D341Med (cell line): Measurements from ENCODE around the gene TOGARAM2.

Source experiments
- DNase-seq: peaks from one replicate; pipeline ENCODE4 v3.0.0; 2012; ENCODE audit warnings: low spot score

The TOGARAM2 gene

GRCh38 chr2:29055601-29056000 lies 74.5 kb downstream of the TOGARAM2 start:
- no peak for DNase-seq

- no peak for DNase-seq
Observed at GRCh38 chr2:29056452-29056851, 75.4 kb downstream of the TOGARAM2 start.

GRCh38 chr2:29057006-29057405 lies 75.9 kb downstream of the TOGARAM2 start:
- no peak for DNase-seq

GRCh38 chr2:29059624-29060023 lies 78.5 kb downstream of the TOGARAM2 start:
- no peak for DNase-seq

- no peak for DNase-seq
Observed at GRCh38 chr2:29060441-29060840, 79.3 kb downstream of the TOGARAM2 start.

GRCh38 chr2:29061176-29061575 lies 80.1 kb downstream of the TOGARAM2 start:
- no peak for DNase-seq

DNA sequence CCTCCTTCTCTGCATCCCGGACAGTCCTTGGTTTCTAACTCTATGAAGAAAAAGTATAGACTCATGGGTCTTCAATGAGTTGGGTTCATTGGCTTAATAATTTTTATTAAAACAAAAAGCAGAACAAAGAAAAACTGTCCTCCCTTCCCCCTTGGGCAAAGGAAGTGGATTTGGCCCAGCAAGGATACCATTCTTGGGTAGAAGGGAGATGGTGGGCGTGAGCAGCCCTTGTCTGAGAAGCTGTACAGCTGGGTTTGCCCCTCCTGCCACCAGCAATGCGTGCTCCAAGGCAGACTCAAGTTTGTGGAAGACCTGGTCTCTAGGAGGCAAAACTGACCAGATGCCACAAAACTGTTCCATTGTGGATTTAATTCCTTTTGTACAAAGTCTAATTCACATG lies 80.5 kb downstream of the TOGARAM2 start:
- DNase-seq = no peak

- no peak for DNase-seq
Observed at GRCh38 chr2:29062371-29062770, 81.3 kb downstream of the TOGARAM2 start.

DNA sequence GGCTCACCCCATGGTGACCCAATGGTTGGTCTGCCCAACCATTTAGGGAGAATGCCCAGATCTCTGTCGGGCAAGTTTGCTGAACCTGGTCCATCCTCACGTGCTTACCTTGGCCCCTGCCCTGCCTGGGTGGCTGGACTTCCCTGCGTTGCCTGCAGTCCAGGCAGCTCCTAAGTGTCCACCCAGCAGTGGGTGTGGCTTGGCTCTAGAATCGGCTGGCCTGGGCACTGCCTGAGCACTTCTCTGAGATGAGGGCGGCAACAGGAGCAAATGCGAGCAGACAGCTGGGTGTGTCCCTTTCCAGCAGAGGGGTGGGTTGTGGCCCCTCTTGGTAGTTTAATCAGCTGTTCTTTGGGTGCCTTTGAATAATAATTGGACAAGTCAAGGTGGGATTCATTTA lies 82.0 kb downstream of the TOGARAM2 start:
- DNase-seq = no peak

GRCh38 chr2:29063646-29064345 lies 82.7 kb downstream of the TOGARAM2 start:
- DNase-seq = no peak

- DNase-seq = no peak
Observed at GRCh38 chr2:29064346-29064715, 83.2 kb downstream of the TOGARAM2 start.

- no peak for DNase-seq
Observed at GRCh38 chr2:29064746-29065067, 83.6 kb downstream of the TOGARAM2 start.

- DNase-seq = no peak
Observed at GRCh38 chr2:29065068-29065811, 84.1 kb downstream of the TOGARAM2 start.

DNA sequence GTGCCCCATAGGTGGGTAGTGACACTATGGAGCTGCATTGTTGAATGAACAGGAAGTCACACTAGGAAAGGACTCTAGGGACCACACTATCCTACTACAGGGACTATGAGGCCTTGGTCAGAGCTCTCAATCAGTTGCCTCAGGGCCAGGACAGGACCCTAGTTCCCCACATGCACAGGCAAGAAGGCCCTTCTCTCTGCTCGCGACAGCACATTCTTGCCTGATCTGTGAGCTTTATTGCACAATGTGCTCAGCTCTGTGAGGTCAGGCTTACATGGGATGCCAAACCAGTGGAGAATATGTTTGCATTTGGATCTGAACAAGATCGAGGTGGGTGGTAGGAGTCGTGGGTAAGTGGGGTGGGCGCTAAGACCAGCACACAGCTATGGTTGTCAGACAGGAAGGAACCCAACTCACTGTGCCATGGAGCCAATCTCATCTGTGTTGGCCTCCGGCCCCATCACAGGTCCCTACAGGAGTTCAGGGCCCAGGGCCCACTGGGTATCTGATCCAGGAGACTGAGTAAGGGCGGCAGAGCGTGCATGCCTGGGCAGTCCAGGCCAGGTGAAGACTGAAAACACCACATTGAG lies 85.3 kb downstream of the TOGARAM2 start:
- DNase-seq = no peak

DNA sequence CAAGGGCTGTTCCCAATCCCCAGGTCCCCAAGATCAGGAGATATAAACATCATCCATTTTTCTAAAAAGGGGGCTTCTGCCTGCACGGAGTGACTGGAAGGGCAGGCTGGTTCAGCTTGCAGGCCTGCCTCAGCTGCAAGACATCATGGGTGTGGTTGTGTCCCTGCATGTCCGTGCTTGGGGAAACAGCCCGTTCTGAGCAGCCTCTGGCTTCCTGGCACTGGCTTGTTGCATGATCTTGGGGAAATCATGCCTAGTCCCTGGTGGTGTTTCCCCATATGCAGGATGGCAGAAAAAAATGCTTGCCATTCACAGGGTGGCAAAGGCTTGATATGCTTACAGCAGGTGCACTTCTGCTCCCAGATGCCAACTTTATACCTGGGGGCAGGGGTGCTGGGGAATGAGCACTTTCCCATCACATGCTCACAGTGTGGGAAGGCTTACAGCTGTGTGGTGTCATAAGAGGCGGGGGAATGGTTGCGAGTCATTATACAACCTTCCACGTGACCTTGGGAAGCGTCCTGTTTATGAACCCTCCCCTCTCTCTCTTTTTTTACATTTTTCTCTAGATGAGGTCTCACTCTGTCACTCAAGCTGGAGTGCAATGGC lies 86.0 kb downstream of the TOGARAM2 start:
- DNase-seq = no peak

- DNase-seq = no peak
Observed at GRCh38 chr2:29068513-29068912, 87.4 kb downstream of the TOGARAM2 start.

DNA sequence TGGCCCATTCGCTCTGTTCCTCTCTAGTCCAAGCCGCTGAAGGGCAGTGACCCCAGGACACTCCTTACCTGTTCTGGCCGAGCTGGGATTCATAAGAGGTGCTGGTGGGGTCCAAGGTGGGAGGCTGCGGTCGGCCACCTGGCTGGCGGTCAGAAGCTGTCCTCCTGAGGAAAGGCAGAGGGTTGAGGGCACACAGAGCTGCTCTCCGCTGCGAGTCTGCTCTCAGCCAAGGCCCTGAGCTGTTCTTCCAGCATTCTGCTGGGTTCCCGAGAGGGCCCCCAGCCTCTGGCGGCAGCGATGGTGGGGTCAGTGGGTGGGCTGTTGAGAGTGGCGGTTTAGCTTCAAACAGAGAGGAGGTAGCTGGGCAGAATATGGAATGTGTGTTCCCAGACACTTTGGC lies 89.4 kb downstream of the TOGARAM2 start:
- no peak for DNase-seq

- DNase-seq = no peak
Observed at GRCh38 chr2:29071032-29071975, 90.2 kb downstream of the TOGARAM2 start.

- no peak for DNase-seq
Observed at GRCh38 chr2:29072251-29072650, 91.2 kb downstream of the TOGARAM2 start.

GRCh38 chr2:29072971-29073725 lies 92.0 kb downstream of the TOGARAM2 start:
- DNase-seq = no peak

GRCh38 chr2:29073933-29074332 lies 92.8 kb downstream of the TOGARAM2 start:
- DNase-seq = no peak
